Left ventricle myocardium inferior (tissue), 1 donor: ENCODE data around the gene ALDH6A1. TPM values are rescaled to one million over a fixed set of nuclear protein-coding genes. Genes with fewer than 3 reads are reported as not detected.

Experiments
- DNase-seq: peaks from one replicate; pipeline ENCODE4 v3.0.0-alpha.2; 2020
- H3K27ac ChIP-seq: fragments of 200-600 bp; replicated peaks from 2 replicates; pipeline ENCODE4 v1.8.0; 2021
- H3K27me3 ChIP-seq: fragments of 200-600 bp; 2 replicates; pipeline ENCODE4 v1.8.0; 2021; ENCODE audit warnings: low read depth
- H3K36me3 ChIP-seq: fragments of 200-600 bp; 2 replicates; pipeline ENCODE4 v1.8.0; 2021
- H3K4me1 ChIP-seq: fragments of 200-600 bp; 2 replicates; pipeline ENCODE4 v1.8.0; 2021
- H3K4me3 ChIP-seq: fragments of 200-600 bp; 2 replicates; pipeline ENCODE4 v1.8.0; 2021; ENCODE audit warnings: mild to moderate bottlenecking, moderate library complexity
- H3K9me3 ChIP-seq: fragments of 200-600 bp; replicated peaks from 2 replicates; pipeline ENCODE4 v1.8.0; 2021
- CTCF ChIP-seq: fragments of 200-600 bp; IDR thresholded peaks from 2 replicates; pipeline ENCODE4 v1.8.0; 2021; ENCODE audit warnings: antibody characterized with exemption, mild to moderate bottlenecking, borderline replicate concordance
- intact Hi-C: fragments of 100-400 bp; cut with micrococcal nuclease; formaldehyde crosslinking; loops from one replicate; pipeline ENCODE4 v1.11.0; 2022
- total RNA-seq: library from RNA; stranded (reverse); fragmentation: NEBNext Ultra II Directional; extraction: Animal tissue kit (Norgen Biotek cat#: 25700); gene quantifications from one replicate; pipeline ENCODE4 v1.2.1, GENCODE V29; 2021
- donor health status: DM: no; HTN: yes; CAD: no; lungs with severe emphysema.

ALDH6A1 gene
- total RNA-seq, 1 donor from 2014 or later: 69.6 TPM

- intact Hi-C loops: no loop called here
- no peak for TF ChIP-seq CTCF
- Histone ChIP-seq H3K27me3 (no peaks in the 10 kb centered on the region), H3K36me3 (peaks cover 84% of the 10 kb centered on the region), H3K27ac (no peak overlapping the region), H3K4me3 (no peak overlapping the region), H3K4me1 (no peaks in the 10 kb centered on the region), H3K9me3 (no peaks in the 10 kb centered on the region)
- no peak for DNase-seq
Measured at GRCh38 chr14:74065746-74066575, 18.3 kb downstream of the ALDH6A1 start.

- Histone ChIP-seq H3K4me1 (no peaks in the 10 kb centered on the region), H3K27me3 (no peaks in the 10 kb centered on the region), H3K27ac (no peak overlapping the region), H3K36me3 (peaks cover 90% of the 10 kb centered on the region), H3K4me3 (no peak overlapping the region), H3K9me3 (no peaks in the 10 kb centered on the region)
- intact Hi-C loops: no loop called here
- TF ChIP-seq CTCF: no peak
- no peak for DNase-seq
Measured at GRCh38 chr14:74064883-74065282, 19.4 kb downstream of the ALDH6A1 start.

GRCh38 chr14:74064426-74064825, 19.8 kb downstream of the ALDH6A1 start:
- no peak for DNase-seq
- no peaks in the 10 kb centered on the region for H3K4me1 ChIP-seq
- intact Hi-C loops: no loop called here
- no peak for TF ChIP-seq CTCF
- no peak overlapping the region for H3K4me3 ChIP-seq
- H3K27ac ChIP-seq: no peak overlapping the region
- no peaks in the 10 kb centered on the region for H3K9me3 ChIP-seq
- H3K27me3 ChIP-seq: no peaks in the 10 kb centered on the region
- peaks cover 90% of the 10 kb centered on the region for H3K36me3 ChIP-seq

- Histone ChIP-seq H3K27me3 (no peaks in the 10 kb centered on the region), H3K36me3 (peaks cover 95% of the 10 kb centered on the region), H3K27ac (no peak overlapping the region), H3K9me3 (no peaks in the 10 kb centered on the region), H3K4me1 (no peaks in the 10 kb centered on the region), H3K4me3 (no peak overlapping the region)
- intact Hi-C loops: no loop called here
- DNase-seq: no peak
- no peak for TF ChIP-seq CTCF
Measured at GRCh38 chr14:74062809-74063150, 21.5 kb downstream of the ALDH6A1 start.

DNA sequence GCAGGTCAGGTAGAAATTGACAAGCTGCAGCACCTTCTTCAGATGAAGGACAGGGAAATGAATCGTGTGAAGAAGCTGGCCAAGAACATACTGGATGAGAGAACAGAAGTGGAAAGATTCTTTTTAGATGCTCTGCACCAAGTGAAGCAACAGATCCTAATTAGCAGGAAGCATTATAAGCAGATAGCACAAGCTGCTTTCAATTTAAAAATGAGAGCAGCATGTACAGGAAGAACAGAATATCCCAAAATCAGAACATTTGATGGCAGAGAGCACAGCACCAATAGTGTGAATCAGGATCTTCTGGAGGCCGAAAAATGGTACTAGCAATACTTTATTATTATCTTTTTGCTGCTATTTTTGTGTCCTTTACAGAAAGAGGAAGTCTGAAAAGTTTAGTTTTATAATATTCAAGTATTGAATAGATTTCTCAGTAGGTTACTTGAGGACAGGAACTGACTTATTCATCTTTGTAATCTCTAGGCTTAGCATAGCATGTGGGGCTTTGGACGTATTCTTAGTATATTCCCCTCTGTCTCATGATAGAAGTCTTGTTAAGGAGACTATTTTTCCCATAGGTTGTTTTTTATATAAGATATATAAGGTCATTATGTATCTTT, 34.3 kb downstream of the ALDH6A1 start:
- Histone ChIP-seq H3K27ac (no peak overlapping the region), H3K4me3 (no peak overlapping the region), H3K36me3 (peaks cover 7% of the 10 kb centered on the region), H3K9me3 (no peaks in the 10 kb centered on the region), H3K27me3 (no peaks in the 10 kb centered on the region), H3K4me1 (no peaks in the 10 kb centered on the region)
- no peak for TF ChIP-seq CTCF
- intact Hi-C loops: no loop called here
- DNase-seq: no peak
